COLO668 (cell line): Measurements from ENCODE around the gene TCEAL4.
A peak's percentile ranks its signal among the peaks of the same experiment; 100 is the strongest.

ENCODE experiments used
- DNase-seq: peaks from one replicate; lab custom pipeline; 2025; ENCODE audit not compliant: unreplicated experiment; lab: John Stamatoyannopoulos, UW

TCEAL4 gene

DNA sequence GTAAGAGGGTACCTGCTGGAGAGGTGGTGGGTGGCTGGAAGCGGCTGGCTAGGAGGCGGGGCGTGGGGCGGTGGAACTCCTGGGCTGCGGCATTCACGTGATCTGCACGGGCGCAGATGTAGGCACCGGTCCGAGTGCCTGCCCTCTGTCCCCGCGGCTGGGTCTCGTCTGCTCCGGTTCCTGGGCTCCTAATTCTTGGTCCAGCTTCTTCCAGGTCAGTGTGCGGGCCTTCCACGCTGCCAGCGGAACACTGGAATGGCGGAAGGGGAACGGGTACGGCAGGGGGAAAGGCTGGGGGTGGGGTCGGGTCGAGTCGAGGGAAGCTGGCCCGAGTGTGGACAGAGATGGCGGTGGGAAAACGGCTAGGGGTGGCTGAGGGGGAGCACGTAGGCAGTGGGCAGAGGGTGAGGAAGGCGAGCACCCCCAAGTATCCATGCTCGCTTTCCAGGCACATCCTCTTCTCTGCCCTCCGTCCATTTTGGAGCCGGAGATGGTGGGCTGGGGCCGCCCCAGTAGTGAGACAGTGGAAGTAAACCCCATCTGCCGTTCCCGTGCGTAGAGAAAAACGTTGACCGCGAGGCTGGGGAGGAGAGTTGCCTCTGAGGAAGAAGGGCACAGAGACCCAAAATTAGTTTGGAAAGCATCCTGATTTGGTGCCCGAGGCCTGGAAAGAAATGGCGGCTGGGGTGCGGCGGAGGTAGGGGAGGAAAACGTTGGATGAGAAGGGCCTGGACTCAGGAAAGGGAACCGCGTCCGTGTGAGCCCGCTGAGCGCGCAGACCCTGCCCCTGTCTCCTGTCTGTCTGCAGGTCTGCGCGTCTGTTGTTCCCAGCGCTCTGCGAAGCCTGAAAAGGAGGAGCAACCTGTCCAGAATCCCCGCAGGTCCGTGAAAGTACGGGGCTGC lies at the start of gene TCEAL4:
TCEAL4 (plus strand) TSS at position 105 of the 903 bp plus-strand sequence. CDS start 1,161 bp downstream, outside the sequence.
- DNase-seq, result peak; percentile 59

GRCh38 chrX:103536071-103536470 lies 49.2 kb upstream of the TCEAL4 start:
- no peak for DNase-seq

GRCh38 chrX:103536732-103537131 lies 48.6 kb upstream of the TCEAL4 start:
- DNase-seq, result no peak

DNA sequence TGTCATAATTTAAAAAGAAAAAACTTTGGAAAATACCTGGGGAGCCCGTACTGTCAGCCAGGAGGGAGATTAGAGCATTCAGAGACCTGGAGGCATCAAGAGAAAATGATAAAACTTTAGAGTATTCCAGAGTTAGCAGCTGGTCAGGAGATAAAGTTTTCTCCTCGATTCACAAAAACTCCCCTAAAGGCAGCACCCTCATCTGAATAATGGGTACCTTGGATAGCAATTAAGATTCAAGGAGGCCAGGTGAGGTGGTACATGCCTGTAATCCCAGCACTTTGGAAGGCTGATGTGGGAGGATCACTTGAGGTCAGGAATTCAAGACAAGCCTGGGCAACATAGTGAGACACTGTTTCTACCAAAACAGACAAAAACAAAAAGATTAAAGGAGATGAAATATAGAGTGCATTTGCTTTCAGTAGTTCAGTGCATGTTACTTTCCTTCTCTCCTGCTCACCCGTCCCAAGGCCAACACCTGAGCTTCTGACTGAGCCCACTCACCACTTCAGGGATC lies 47.4 kb upstream of the TCEAL4 start:
- DNase-seq, result no peak

DNA sequence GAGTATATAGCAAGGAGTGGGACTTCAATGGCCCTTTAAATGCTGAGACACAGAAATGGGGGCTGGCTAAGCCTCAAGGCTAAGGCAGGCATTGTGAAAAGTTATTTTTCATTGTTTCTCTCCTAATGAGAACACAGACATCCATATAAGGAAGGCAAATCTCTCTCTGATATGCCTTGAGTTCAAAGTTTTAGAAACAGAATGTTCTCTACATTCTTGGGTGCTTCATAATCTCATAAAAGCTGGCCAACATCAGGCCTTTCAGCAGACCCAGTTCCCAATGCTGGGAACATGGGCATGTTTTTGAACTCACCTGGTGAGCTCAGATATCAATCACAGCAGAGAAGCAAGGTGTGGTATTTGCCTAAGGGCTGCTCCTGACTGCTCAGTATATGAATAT lies 46.6 kb upstream of the TCEAL4 start:
- DNase-seq, result no peak

DNA sequence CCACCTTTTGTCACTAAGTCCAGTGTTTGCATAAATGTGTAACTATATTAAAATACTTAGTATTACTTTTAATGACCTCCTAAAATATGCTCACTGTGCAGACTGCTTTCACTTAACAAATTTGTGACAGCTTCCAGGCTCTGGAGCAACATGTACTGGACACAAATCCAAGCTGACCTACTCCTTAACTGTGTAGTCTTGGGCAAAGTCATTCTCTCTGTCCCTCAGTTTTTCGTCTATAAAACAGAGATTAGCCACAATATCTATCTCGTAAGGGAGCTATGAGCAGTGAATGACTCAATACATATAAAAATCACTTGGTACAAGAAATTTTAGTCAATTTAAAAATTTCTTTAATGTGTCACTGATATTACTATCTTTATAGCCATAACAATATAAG lies 45.6 kb upstream of the TCEAL4 start:
- no peak for DNase-seq

- no peak for DNase-seq
Measured at GRCh38 chrX:103540145-103540544, 45.2 kb upstream of the TCEAL4 start.

GRCh38 chrX:103549916-103550315 lies 35.4 kb upstream of the TCEAL4 start:
- DNase-seq, result no peak

GRCh38 chrX:103550415-103551051 lies 34.8 kb upstream of the TCEAL4 start:
- no peak for DNase-seq

DNA sequence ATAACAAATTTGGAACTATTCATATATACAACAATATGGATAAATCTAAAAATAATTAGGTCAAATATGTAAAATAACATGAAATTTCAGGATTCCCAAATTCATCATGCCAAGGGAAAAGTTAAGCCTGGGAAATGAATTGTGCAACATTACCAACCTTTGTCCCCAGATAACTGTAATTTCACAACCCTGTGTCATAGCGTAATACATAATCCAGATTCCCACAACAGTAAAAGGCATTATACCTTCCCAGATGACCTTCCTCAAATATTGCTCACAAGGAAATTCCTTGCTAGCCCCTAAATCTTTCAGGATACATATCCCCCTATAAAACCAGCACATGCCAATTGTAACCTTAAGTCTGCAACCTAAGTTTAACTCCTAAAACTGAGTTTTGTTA lies 33.1 kb upstream of the TCEAL4 start:
- no peak for DNase-seq

GRCh38 chrX:103554687-103555424 lies 30.5 kb upstream of the TCEAL4 start:
- no peak for DNase-seq

DNA sequence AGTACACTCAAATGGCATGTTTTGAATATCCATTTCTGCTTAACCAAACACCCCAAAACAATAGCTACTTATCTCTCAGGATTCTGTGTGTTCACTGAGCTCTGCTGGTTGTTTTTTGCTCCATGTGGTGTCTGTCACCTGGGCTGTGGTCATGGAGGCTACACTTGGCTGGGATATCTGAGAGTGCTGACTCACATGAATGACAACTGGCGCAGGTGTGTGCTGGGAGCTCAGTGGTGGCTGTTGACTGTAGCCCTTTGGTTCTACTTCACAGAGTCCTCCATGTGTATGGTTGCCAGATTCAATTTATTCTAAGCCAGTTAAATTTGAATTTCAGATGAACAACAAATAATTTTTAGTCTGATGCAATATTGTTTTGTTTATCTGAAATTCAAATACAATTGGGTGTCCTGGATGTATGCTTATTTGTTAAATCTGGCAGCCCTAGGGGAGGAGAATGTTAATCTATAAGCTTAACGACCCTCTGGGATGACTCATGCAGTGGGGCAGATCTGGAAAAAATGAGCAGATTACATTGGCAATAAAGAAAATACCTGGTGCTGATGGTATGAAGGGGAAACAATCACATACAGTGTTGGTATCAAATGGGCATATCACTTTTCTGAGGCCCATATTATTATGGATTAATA lies 28.2 kb upstream of the TCEAL4 start:
- peak; percentile 45 for DNase-seq

GRCh38 chrX:103560256-103560655 lies 25.1 kb upstream of the TCEAL4 start:
- no peak for DNase-seq

DNA sequence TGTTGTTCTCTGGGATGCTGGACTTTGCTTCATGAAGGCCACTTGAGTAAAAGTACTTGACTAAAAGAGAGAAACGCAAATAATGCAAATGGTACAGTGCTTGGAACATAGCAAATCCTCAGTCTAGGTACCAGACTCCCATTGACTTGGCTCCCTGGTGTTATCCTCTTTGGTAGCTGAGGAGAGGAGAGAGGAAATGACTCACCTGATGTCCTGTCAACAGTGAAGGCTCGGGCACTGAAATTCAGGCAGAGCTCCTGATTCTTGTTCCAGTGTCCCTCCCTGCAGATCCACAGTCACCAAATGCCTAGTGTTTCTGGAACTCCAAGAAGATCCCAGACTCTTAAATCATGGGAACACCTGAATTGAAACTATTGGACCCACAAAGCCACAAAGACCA lies 22.5 kb upstream of the TCEAL4 start:
- DNase-seq, result no peak

- DNase-seq, result no peak
Measured at GRCh38 chrX:103565197-103565596, 20.1 kb upstream of the TCEAL4 start.

GRCh38 chrX:103565752-103566151 lies 19.6 kb upstream of the TCEAL4 start:
- DNase-seq, result no peak

DNA sequence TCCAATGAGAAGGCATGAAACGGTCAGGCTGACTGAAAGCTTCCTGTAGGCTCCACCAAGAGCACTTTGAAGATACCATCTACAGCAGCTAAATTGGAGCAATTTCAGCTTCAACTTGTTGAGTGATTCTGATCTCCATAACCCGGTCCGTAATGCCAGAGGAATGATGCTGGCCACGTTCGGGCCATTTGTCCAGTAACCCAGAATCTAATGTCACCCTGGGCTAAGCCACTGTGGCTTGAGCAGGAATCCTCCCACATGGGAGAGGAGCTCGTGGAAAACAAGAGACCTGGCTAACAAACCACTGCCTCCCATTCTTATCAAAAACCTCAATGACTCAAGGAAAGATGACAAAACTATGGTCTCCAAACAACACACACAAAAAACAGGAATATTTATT lies 14.2 kb upstream of the TCEAL4 start:
- no peak for DNase-seq

- DNase-seq, result no peak
Measured at GRCh38 chrX:103571726-103572125, 13.6 kb upstream of the TCEAL4 start.

DNA sequence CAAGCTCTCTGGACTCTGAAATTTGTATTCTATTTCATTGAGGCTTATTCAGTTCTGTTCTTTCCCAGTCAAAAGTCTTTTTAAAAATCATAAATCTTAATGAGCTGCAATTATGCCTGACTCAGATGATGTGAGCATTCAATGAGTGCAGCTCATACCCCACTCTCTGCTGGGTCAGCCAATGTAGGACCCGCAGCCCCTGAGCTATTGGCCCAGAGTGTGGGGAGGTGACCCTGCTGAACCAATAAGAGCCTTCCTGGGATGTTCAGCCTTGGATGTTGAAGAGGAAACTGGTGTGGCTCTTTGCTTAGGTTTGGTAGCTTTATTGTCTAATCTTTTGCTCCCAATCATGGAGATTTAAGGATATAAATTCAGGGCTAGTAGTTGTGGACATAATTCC lies 12.1 kb upstream of the TCEAL4 start:
- DNase-seq, result no peak

- DNase-seq, result no peak
Measured at GRCh38 chrX:103584596-103584995, 719 bp upstream of the TCEAL4 start.

DNA sequence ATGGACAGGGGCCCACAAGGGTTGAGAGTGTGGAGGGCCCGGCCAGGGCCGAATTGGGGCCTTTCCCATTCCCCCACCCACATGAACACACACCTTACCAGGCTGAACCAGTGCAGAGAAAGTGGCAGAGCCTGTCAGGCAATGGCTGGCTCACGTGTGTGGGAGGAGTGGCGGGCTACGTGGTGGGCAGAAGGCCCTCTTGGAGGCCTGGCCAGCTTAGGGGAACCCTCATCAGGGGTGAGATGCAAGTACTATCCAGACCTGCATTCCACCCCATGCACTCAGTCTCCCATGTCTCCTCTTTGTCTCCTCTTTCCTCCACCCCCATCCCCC lies 965 bp downstream of the TCEAL4 start:
- no peak for DNase-seq
